ENCODE measurements around the gene CFTR.

CFTR gene

DNA sequence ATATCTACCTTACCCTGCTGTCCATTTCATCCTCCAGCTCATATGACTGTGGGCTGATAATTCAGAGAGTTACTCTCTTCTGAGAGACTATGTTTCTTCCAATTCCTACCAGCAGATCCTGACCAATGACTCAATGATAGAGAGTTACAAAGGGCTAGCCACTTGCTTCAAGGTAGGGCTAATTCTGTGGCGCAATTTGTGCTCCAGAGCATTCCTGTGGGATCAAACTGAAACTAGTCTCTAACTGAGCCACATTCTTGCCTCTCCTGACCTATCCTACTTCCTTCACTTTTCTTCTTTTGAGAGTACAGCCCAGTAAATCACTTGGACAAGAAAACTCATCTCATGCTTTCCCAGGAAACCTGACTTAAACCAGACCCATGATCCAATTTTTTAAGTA lies 34.6 kb upstream of the CFTR start:
- Histone ChIP-seq H4K20me1 (ENCODE audit: insufficient read depth, low read length) (no peaks in the 10 kb centered on the region), H2AFZ (ENCODE audit: low read length) (no peak overlapping the region), H3K4me3 (ENCODE audit: low read length) (no peak overlapping the region), H3K4me2 (ENCODE audit: low read depth, low read length) (no peak overlapping the region), H3K4me1 (ENCODE audit: low read length) (no peaks in the 10 kb centered on the region), H3K27me3 (replicated peaks; ENCODE audit: insufficient read depth, low read length) (no peaks in the 10 kb centered on the region), H3K27ac (ENCODE audit: low read length) (no peak overlapping the region), H3K9me2 (replicated peaks; ENCODE audit: insufficient read depth, low read length) (no peaks in the 10 kb centered on the region), H3K79me2 (ENCODE audit: low read length) (no peaks in the 10 kb centered on the region), H3K36me3 (replicated peaks; ENCODE audit: insufficient read depth, low read length) (no peaks in the 10 kb centered on the region), H3K9me3 (replicated peaks; ENCODE audit: insufficient read depth, low read length) (no peaks in the 10 kb centered on the region), H3F3A (ENCODE audit: insufficient read depth, low read length) (no peaks in the 10 kb centered on the region), H3K9ac (ENCODE audit: low read length) (no peak overlapping the region)
- no peak for DNase-seq
- TF ChIP-seq EZH2phosphoT487 (IDR thresholded peaks at IDR 0.05; ENCODE audit: low read length): no peak
- TF ChIP-seq, protein P1, sequence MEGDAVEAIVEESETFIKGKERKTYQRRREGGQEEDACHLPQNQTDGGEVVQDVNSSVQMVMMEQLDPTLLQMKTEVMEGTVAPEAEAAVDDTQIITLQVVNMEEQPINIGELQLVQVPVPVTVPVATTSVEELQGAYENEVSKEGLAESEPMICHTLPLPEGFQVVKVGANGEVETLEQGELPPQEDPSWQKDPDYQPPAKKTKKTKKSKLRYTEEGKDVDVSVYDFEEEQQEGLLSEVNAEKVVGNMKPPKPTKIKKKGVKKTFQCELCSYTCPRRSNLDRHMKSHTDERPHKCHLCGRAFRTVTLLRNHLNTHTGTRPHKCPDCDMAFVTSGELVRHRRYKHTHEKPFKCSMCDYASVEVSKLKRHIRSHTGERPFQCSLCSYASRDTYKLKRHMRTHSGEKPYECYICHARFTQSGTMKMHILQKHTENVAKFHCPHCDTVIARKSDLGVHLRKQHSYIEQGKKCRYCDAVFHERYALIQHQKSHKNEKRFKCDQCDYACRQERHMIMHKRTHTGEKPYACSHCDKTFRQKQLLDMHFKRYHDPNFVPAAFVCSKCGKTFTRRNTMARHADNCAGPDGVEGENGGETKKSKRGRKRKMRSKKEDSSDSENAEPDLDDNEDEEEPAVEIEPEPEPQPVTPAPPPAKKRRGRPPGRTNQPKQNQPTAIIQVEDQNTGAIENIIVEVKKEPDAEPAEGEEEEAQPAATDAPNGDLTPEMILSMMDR (IDR thresholded peaks at IDR 0.05; ENCODE audit: low read length): no peak
- TF ChIP-seq EZH2 (optimal IDR thresholded peaks at IDR 0.05; ENCODE audit: low read depth, low read length): no peak

DNA sequence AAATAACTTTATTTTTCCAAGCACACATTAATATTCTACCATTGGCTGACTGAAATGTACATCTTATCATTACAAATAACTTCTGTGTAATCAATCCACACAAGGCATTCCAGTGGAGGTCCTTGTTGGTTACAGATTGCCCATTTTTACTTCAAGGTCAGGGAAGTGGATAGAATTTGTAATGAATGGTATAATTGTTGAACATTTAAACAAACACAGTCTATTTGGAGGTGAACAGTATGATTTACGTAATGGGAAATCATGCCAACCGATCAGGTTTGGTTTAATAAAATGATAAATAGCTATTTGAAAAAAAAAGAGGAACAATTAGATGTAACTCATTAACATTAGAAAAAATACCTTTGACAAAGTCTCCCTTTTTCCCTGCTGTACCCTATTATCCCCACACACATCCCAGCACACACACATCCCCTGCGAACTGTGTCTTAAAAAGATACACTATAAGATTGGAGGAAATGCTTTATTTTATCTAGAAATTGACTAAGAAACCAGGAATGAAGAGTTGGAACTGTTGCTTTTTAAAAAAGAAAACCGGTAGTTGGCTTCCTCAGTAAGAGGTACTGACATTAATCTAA lies 33.5 kb upstream of the CFTR start:
- no peak overlapping the region for H2AFZ ChIP-seq (ENCODE audit: low read length)
- H3K4me1 ChIP-seq (ENCODE audit: low read length): no peaks in the 10 kb centered on the region
- H3K36me3 ChIP-seq (replicated peaks; ENCODE audit: insufficient read depth, low read length): no peaks in the 10 kb centered on the region
- no peak overlapping the region for H3K27ac ChIP-seq (ENCODE audit: low read length)
- no peaks in the 10 kb centered on the region for H3F3A ChIP-seq (ENCODE audit: insufficient read depth, low read length)
- H3K9me3 ChIP-seq (replicated peaks; ENCODE audit: insufficient read depth, low read length): no peaks in the 10 kb centered on the region
- H4K20me1 ChIP-seq (ENCODE audit: insufficient read depth, low read length): no peaks in the 10 kb centered on the region
- TF ChIP-seq EZH2 (optimal IDR thresholded peaks at IDR 0.05; ENCODE audit: low read depth, low read length): no peak
- TF ChIP-seq, protein P1 (IDR thresholded peaks at IDR 0.05; ENCODE audit: low read length): no peak
- TF ChIP-seq EZH2phosphoT487 (IDR thresholded peaks at IDR 0.05; ENCODE audit: low read length): no peak
- H3K4me3 ChIP-seq (ENCODE audit: low read length): no peak overlapping the region
- no peak for DNase-seq
- H3K79me2 ChIP-seq (ENCODE audit: low read length): no peaks in the 10 kb centered on the region
- no peaks in the 10 kb centered on the region for H3K9me2 ChIP-seq (replicated peaks; ENCODE audit: insufficient read depth, low read length)
- no peaks in the 10 kb centered on the region for H3K27me3 ChIP-seq (replicated peaks; ENCODE audit: insufficient read depth, low read length)
- H3K9ac ChIP-seq (ENCODE audit: low read length): no peak overlapping the region
- no peak overlapping the region for H3K4me2 ChIP-seq (ENCODE audit: low read depth, low read length)

- Histone ChIP-seq H3K4me2 (ENCODE audit: low read depth, low read length) (no peak overlapping the region), H3K4me3 (ENCODE audit: low read length) (no peak overlapping the region), H3K27me3 (replicated peaks; ENCODE audit: insufficient read depth, low read length) (no peaks in the 10 kb centered on the region), H4K20me1 (ENCODE audit: insufficient read depth, low read length) (no peaks in the 10 kb centered on the region), H3K79me2 (ENCODE audit: low read length) (no peaks in the 10 kb centered on the region), H3F3A (ENCODE audit: insufficient read depth, low read length) (no peaks in the 10 kb centered on the region), H3K4me1 (ENCODE audit: low read length) (no peaks in the 10 kb centered on the region), H3K27ac (ENCODE audit: low read length) (no peak overlapping the region), H3K9me3 (replicated peaks; ENCODE audit: insufficient read depth, low read length) (no peaks in the 10 kb centered on the region), H3K36me3 (replicated peaks; ENCODE audit: insufficient read depth, low read length) (no peaks in the 10 kb centered on the region), H3K9ac (ENCODE audit: low read length) (no peak overlapping the region), H3K9me2 (replicated peaks; ENCODE audit: insufficient read depth, low read length) (no peaks in the 10 kb centered on the region), H2AFZ (ENCODE audit: low read length) (no peak overlapping the region)
- DNase-seq: no peak
- TF ChIP-seq EZH2phosphoT487 (IDR thresholded peaks at IDR 0.05; ENCODE audit: low read length): no peak
- TF ChIP-seq, protein P1 (IDR thresholded peaks at IDR 0.05; ENCODE audit: low read length): no peak
- no peak for TF ChIP-seq EZH2 (optimal IDR thresholded peaks at IDR 0.05; ENCODE audit: low read depth, low read length)
Measured at GRCh38 chr7:117448655-117449054, 31.2 kb upstream of the CFTR start.
